HG03280 (cell line): ENCODE measurements around the gene USP8.

ENCODE experiments used
- ATAC-seq: cut with Tn5 transposase; IDR thresholded peaks from one replicate; pipeline ENCODE4 v1.9.1; 2021; ENCODE audit warnings: mild to moderate bottlenecking, moderate library complexity; ENCODE audit not compliant: unreplicated experiment

Gene USP8

GRCh38 chr15:50531163-50531562 lies 107.0 kb downstream of the USP8 start:
- ATAC-seq = no peak

- no peak for ATAC-seq
Observed at GRCh38 chr15:50531766-50532165, 107.6 kb downstream of the USP8 start.

GRCh38 chr15:50542887-50543210 lies 118.6 kb downstream of the USP8 start:
- no peak for ATAC-seq

GRCh38 chr15:50543556-50543955 lies 119.4 kb downstream of the USP8 start:
- no peak for ATAC-seq

- ATAC-seq = no peak
Observed at GRCh38 chr15:50544368-50544767, 120.2 kb downstream of the USP8 start.

GRCh38 chr15:50546566-50546965 lies 122.4 kb downstream of the USP8 start, which contains the start of gene USP50:
USP50 (minus strand) TSS chr15:50546666; CDS start chr15:50546525, 141 bp downstream.
- no peak for ATAC-seq

GRCh38 chr15:50549326-50549725 lies 125.1 kb downstream of the USP8 start:
- ATAC-seq = no peak

- no peak for ATAC-seq
Observed at GRCh38 chr15:50552238-50552637, 128.0 kb downstream of the USP8 start.

- ATAC-seq = no peak
Observed at GRCh38 chr15:50556642-50557371, 132.6 kb downstream of the USP8 start.

- no peak for ATAC-seq
Observed at GRCh38 chr15:50558012-50558411, 133.8 kb downstream of the USP8 start.

- no peak for ATAC-seq
Observed at GRCh38 chr15:50562735-50563640, 138.8 kb downstream of the USP8 start.

GRCh38 chr15:50563756-50564155 lies 139.6 kb downstream of the USP8 start:
- no peak for ATAC-seq
